Astrocyte (in vitro differentiated cells and primary cell): ENCODE measurements around the gene WIPF3. TPM values are rescaled to one million over a fixed set of nuclear protein-coding genes. Genes with fewer than 3 reads are reported as not detected.

ENCODE experiments used
- DNase-seq: peaks from one replicate; pipeline ENCODE4 v3.0.0-alpha.2; 2010; ENCODE audit warnings: low read depth
- FAIRE-seq: peaks from 2 replicates; lab custom pipeline; 2011; peaks lifted over from hg19 to GRCh38; lab: Jason Lieb, UNC
- H2AFZ ChIP-seq: 2 replicates; pipeline ENCODE4 v1.6.0; 2012; ENCODE audit warnings: low read depth, low read length, inconsistent platforms
- H3K27ac ChIP-seq: 2 replicates; pipeline ENCODE4 v1.5.1; 2011; ENCODE audit warnings: low read depth, low read length, inconsistent platforms
- H3K27me3 ChIP-seq: 2 replicates; pipeline ENCODE4 v1.6.0; 2011; ENCODE audit warnings: low read length, inconsistent platforms; ENCODE audit not compliant: insufficient read depth
- H3K36me3 ChIP-seq: 2 replicates; pipeline ENCODE4 v1.5.1; 2011; ENCODE audit warnings: low read length, inconsistent platforms; ENCODE audit not compliant: insufficient read depth
- H3K4me1 ChIP-seq: 2 replicates; pipeline ENCODE4 v1.5.1; 2011; ENCODE audit warnings: low read length, inconsistent platforms; ENCODE audit not compliant: insufficient read depth
- H3K4me2 ChIP-seq: 2 replicates; pipeline ENCODE4 v1.6.0; 2012; ENCODE audit warnings: low read length, inconsistent platforms
- H3K4me3 ChIP-seq: 2 replicates; pipeline ENCODE4 v1.5.1; 2011; ENCODE audit warnings: low read depth, mild to moderate bottlenecking, low read length, inconsistent platforms; ENCODE audit not compliant: insufficient read depth
- H3K79me2 ChIP-seq: 2 replicates; pipeline ENCODE4 v1.6.0; 2012; ENCODE audit warnings: mild to moderate bottlenecking, low read length, inconsistent platforms; ENCODE audit not compliant: insufficient read depth
- H3K9ac ChIP-seq: 2 replicates; pipeline ENCODE4 v1.6.0; 2012; ENCODE audit warnings: mild to moderate bottlenecking, low read length, inconsistent platforms
- H3K9me3 ChIP-seq: 2 replicates; pipeline ENCODE4 v1.5.1; 2012; ENCODE audit warnings: low read depth, mild to moderate bottlenecking, low read length, inconsistent platforms; ENCODE audit not compliant: insufficient read depth
- H4K20me1 ChIP-seq: 2 replicates; pipeline ENCODE4 v1.6.0; 2012; ENCODE audit warnings: low read length, inconsistent platforms; ENCODE audit not compliant: insufficient read depth
- H3K27ac Mint-ChIP-seq: one replicate; pipeline ENCODE4 v1.8.0; 2021; ENCODE audit warnings: mild to moderate bottlenecking, mixed read lengths; ENCODE audit not compliant: unreplicated experiment
- H3K27me3 Mint-ChIP-seq: one replicate; pipeline ENCODE4 v1.8.0; 2021; ENCODE audit warnings: low read depth, mixed read lengths; ENCODE audit not compliant: unreplicated experiment
- H3K36me3 Mint-ChIP-seq: one replicate; pipeline ENCODE4 v1.8.0; 2021; ENCODE audit warnings: low read depth, mixed read lengths; ENCODE audit not compliant: unreplicated experiment
- H3K4me1 Mint-ChIP-seq: one replicate; pipeline ENCODE4 v1.8.0; 2021; ENCODE audit warnings: low read depth, mixed read lengths; ENCODE audit not compliant: unreplicated experiment
- H3K4me3 Mint-ChIP-seq: one replicate; pipeline ENCODE4 v1.8.0; 2021; ENCODE audit warnings: mild to moderate bottlenecking, moderate library complexity, mixed read lengths; ENCODE audit not compliant: unreplicated experiment
- H3K9me3 Mint-ChIP-seq: one replicate; pipeline ENCODE4 v1.8.0; 2021; ENCODE audit warnings: mild to moderate bottlenecking, mixed read lengths; ENCODE audit not compliant: unreplicated experiment
- EZH2 ChIP-seq: IDR thresholded peaks from 2 replicates; pipeline ENCODE4 v1.6.1; 2012; ENCODE audit warnings: mild to moderate bottlenecking, low read length, inconsistent platforms; ENCODE audit not compliant: insufficient read depth
- total RNA-seq: library from RNA; stranded (reverse); gene quantifications from 2 replicates; pipeline ENCODE4 v1.2.1, GENCODE V29; 2021
- TF ChIP-seq, protein P1 (sequence below): IDR thresholded peaks from 2 replicates; pipeline ENCODE4 v1.5.1; 2011; ENCODE audit warnings: low read depth, mild to moderate bottlenecking, inconsistent platforms, low read length, moderate library complexity; ENCODE audit not compliant: insufficient read depth

WIPF3 gene
- total RNA-seq, 1 donor from 2014 or later, result 1.0 TPM

DNA sequence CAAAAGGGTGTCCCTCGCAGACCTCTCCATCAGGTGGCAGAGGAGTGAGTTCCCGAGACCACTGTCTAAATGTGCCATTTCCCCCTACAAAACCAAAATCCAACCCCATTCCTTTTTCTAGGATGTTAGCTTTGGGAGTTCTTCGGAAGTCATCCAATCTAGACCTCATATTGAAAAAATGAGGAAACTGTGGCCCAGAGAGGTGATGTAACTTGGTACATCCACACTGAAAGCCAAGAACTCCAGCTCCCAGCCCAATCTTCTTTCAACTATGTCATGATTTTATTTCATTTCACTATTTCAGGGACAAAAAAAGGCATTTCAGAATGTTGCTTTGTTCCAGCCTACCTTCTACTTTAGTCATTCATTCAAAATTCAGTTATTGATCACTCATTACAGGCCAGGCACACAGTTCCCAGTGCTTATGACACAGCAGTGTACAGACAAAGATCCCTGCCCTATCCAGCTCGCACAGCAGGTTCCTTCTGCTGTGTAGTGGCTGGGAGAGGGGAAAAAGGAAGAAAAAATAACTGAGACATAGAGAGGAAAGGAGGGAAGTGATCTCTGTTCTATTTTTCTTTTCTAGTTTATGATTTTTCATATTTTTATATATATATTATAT, 147.5 kb downstream of the WIPF3 start:
- TF ChIP-seq, protein P1, sequence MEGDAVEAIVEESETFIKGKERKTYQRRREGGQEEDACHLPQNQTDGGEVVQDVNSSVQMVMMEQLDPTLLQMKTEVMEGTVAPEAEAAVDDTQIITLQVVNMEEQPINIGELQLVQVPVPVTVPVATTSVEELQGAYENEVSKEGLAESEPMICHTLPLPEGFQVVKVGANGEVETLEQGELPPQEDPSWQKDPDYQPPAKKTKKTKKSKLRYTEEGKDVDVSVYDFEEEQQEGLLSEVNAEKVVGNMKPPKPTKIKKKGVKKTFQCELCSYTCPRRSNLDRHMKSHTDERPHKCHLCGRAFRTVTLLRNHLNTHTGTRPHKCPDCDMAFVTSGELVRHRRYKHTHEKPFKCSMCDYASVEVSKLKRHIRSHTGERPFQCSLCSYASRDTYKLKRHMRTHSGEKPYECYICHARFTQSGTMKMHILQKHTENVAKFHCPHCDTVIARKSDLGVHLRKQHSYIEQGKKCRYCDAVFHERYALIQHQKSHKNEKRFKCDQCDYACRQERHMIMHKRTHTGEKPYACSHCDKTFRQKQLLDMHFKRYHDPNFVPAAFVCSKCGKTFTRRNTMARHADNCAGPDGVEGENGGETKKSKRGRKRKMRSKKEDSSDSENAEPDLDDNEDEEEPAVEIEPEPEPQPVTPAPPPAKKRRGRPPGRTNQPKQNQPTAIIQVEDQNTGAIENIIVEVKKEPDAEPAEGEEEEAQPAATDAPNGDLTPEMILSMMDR, result no peak
- no peak for TF ChIP-seq EZH2
- no peak overlapping the region for H3K27ac ChIP-seq
- no peak overlapping the region for H3K4me2 ChIP-seq
- no peaks in the 10 kb centered on the region for H3K27me3 Mint-ChIP-seq
- no peaks in the 10 kb centered on the region for H3K27me3 ChIP-seq
- no peaks in the 10 kb centered on the region for H3K9me3 Mint-ChIP-seq
- DNase-seq (no peak), FAIRE-seq (no peak)
- no peak overlapping the region for H3K27ac Mint-ChIP-seq
- H4K20me1 ChIP-seq, result peaks cover 36% of the 10 kb centered on the region
- peaks cover 29% of the 10 kb centered on the region for H3K36me3 Mint-ChIP-seq
- H3K4me3 ChIP-seq, result no peak overlapping the region
- H3K9ac ChIP-seq, result no peak overlapping the region
- H3K4me3 Mint-ChIP-seq, result no peak overlapping the region
- no peaks in the 10 kb centered on the region for H3K4me1 ChIP-seq
- H3K9me3 ChIP-seq, result no peaks in the 10 kb centered on the region
- peaks cover 17% of the 10 kb centered on the region for H3K4me1 Mint-ChIP-seq
- peaks cover 26% of the 10 kb centered on the region for H3K79me2 ChIP-seq
- H3K36me3 ChIP-seq, result peaks cover 26% of the 10 kb centered on the region
- H2AFZ ChIP-seq, result no peak overlapping the region

DNA sequence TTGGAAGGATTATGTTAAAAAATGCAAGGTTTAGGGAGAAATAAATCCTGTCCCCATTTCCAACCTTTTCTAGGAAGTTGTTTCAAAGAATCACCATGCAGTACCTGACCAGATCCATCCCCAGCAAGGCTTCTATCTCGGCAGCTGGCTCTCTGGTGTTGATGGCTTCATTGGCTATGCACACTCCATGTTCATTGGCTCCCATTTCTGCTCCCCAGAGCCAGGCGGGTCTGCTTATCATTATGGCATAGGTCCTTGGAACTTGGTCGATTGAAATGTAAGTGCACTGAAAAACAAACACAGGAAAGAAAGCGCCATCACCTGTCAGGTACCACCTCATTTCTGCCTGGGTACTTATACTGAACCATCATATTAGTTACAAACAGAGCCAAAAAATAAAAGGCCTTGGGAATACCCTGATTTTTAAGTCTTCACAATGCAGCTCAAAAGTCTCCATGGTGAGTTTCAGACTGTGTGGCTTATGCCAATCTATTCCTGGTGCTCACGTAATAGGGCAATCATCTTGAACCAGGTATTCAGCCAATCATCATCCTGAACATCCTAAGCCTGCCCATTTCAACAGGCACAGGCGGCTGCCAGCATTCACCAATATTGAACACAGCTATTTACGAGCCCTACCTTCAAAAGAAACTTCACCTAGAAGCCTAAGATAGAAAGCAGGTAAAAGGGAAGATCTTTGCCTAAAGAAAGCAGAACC, 148.9 kb downstream of the WIPF3 start:
- DNase-seq, result no peak
- H3K9ac ChIP-seq, result no peak overlapping the region
- TF ChIP-seq, protein P1, result no peak
- no peak for TF ChIP-seq EZH2
- no peak overlapping the region for H3K27ac Mint-ChIP-seq
- peaks cover 39% of the 10 kb centered on the region for H4K20me1 ChIP-seq
- H3K9me3 ChIP-seq, result no peaks in the 10 kb centered on the region
- H3K27me3 Mint-ChIP-seq, result no peaks in the 10 kb centered on the region
- H3K4me3 Mint-ChIP-seq, result no peak overlapping the region
- peaks cover 32% of the 10 kb centered on the region for H3K79me2 ChIP-seq
- H3K4me3 ChIP-seq, result no peak overlapping the region
- H3K4me1 ChIP-seq, result no peaks in the 10 kb centered on the region
- H3K4me2 ChIP-seq, result no peak overlapping the region
- peaks cover 17% of the 10 kb centered on the region for H3K4me1 Mint-ChIP-seq
- peaks cover 29% of the 10 kb centered on the region for H3K36me3 ChIP-seq
- no peaks in the 10 kb centered on the region for H3K27me3 ChIP-seq
- no peaks in the 10 kb centered on the region for H3K9me3 Mint-ChIP-seq
- H3K36me3 Mint-ChIP-seq, result peaks cover 31% of the 10 kb centered on the region
- no peak overlapping the region for H3K27ac ChIP-seq
- FAIRE-seq, result no peak
- no peak overlapping the region for H2AFZ ChIP-seq
